Liver (tissue), 9 donors: ENCODE data around the gene KCNMA1. TPM values are rescaled to one million over a fixed set of nuclear protein-coding genes. Genes with fewer than 3 reads are reported as not detected.

Experiments
- DNase-seq: peaks from one replicate; pipeline ENCODE4 v3.0.0-alpha.2; 2017; ENCODE audit warnings: low spot score
- H3K27ac ChIP-seq, 2 donors: one replicate each; pipeline ENCODE4 v1.7.0; 2013; ENCODE audit warnings: inconsistent platforms in 2 of 2, low read length in 2 of 2, control low read depth in 1 of 2, low read depth in 1 of 2, mild to moderate bottlenecking in 1 of 2
- H3K27me3 ChIP-seq, 4 donors: one replicate each; pipeline versions ENCODE4 v1.6.1 to v1.7.0; 2013; ENCODE audit warnings: low read length in 3 of 4, inconsistent platforms in 1 of 4, mild to moderate bottlenecking in 1 of 4, moderate library complexity in 1 of 4; ENCODE audit not compliant: control insufficient read depth in 4 of 4, insufficient read depth in 4 of 4
- H3K36me3 ChIP-seq, 4 donors: one replicate each; pipeline versions ENCODE4 v1.6.1 to v1.7.0; 2013; ENCODE audit warnings: low read length in 3 of 4, mild to moderate bottlenecking in 3 of 4, low read depth in 1 of 4, moderate library complexity in 1 of 4; ENCODE audit not compliant: control insufficient read depth in 4 of 4, insufficient read depth in 3 of 4
- H3K4me1 ChIP-seq, 4 donors: one replicate each; pipeline versions ENCODE4 v1.6.1 to v1.7.0; 2013; ENCODE audit warnings: low read length in 3 of 4, mild to moderate bottlenecking in 3 of 4, moderate library complexity in 1 of 4; ENCODE audit not compliant: control insufficient read depth in 4 of 4, insufficient read depth in 4 of 4
- H3K4me3 ChIP-seq, 3 donors: one replicate each; pipeline versions ENCODE4 v1.6.1 to v1.7.0; 2013; ENCODE audit warnings: low read length in 3 of 3, control low read depth in 1 of 3, low read depth in 1 of 3, mild to moderate bottlenecking in 1 of 3
- H3K9ac ChIP-seq, 2 donors: one replicate each; pipeline ENCODE4 v1.7.0; 2013; ENCODE audit warnings: low read length in 2 of 2, mild to moderate bottlenecking in 2 of 2, moderate library complexity in 2 of 2, control low read depth in 1 of 2, low read depth in 1 of 2
- H3K9me3 ChIP-seq, 4 donors: one replicate each; pipeline versions ENCODE4 v1.6.1 to v1.7.0; 2013; ENCODE audit warnings: low read length in 3 of 4; ENCODE audit not compliant: control insufficient read depth in 4 of 4
- FOXA1 ChIP-seq: IDR thresholded peaks from 2 replicates; pipeline ENCODE4 v1.6.1; 2016; ENCODE audit warnings: antibody characterized with exemption
- GABPA ChIP-seq, 2 donors: IDR thresholded peaks in 1 of 2; conservative IDR thresholded peaks in 1 of 2; 2 replicates each; pipeline ENCODE4 v1.6.1; 2016; ENCODE audit warnings: antibody characterized with exemption in 2 of 2, mild to moderate bottlenecking in 1 of 2, moderate library complexity in 1 of 2
- HNF4A ChIP-seq, 2 donors: conservative IDR thresholded peaks; 2 replicates each; pipeline ENCODE4 v1.6.1; 2016; ENCODE audit warnings: antibody characterized with exemption in 2 of 2, mild to moderate bottlenecking in 2 of 2
- HNF4G ChIP-seq: IDR thresholded peaks from 2 replicates; pipeline ENCODE4 v1.6.1; 2016; ENCODE audit warnings: antibody characterized with exemption
- NR2F2 ChIP-seq: IDR thresholded peaks from 2 replicates; pipeline ENCODE4 v1.6.1; 2016; ENCODE audit warnings: antibody characterized with exemption
- RXRA ChIP-seq, 2 donors: IDR thresholded peaks; 2 replicates each; pipeline ENCODE4 v1.6.1; 2017 to 2018; ENCODE audit warnings: antibody characterized with exemption in 2 of 2, mild to moderate bottlenecking in 1 of 2
- SP1 ChIP-seq: IDR thresholded peaks from 2 replicates; pipeline ENCODE4 v1.6.1; 2018; ENCODE audit warnings: antibody characterized with exemption, mild to moderate bottlenecking
- TAF1 ChIP-seq: conservative IDR thresholded peaks from 2 replicates; pipeline ENCODE4 v1.6.1; 2016; ENCODE audit warnings: antibody characterized with exemption, mild to moderate bottlenecking
- YY1 ChIP-seq: IDR thresholded peaks from 2 replicates; pipeline ENCODE4 v1.6.1; 2016; ENCODE audit warnings: antibody characterized with exemption, mild to moderate bottlenecking
- WGBS: extraction: QIAGEN DNeasy Blood & Tissue Kit; methylation state at CpG from one replicate; pipeline ENCODE4 v1.1.7; 2013; 5-methylcytosine and 5-hydroxymethylcytosine counted together
- polyA plus RNA-seq, 2 donors: library from polyadenylated mRNA; stranded (reverse) in 1 of 2; unstranded in 1 of 2; fragments of 200-250 nt in 1 of 2; fragments of >200 nt in 1 of 2; fragmentation: Nextera tagmentation in 1 of 2; extraction: Ambion mirVana in 1 of 2; gene quantifications; one replicate each; pipeline versions ENCODE4 v1.2.1 to v1.2.3, GENCODE V29; 2013 to 2015
- total RNA-seq, 2 donors: library from RNA; depleted of rRNA; stranded (reverse); fragments of >200 nt; gene quantifications; one replicate each; pipeline ENCODE4 v1.2.3, GENCODE V29; 2014
- TF ChIP-seq, protein P1 (sequence below): IDR thresholded peaks from 2 replicates; pipeline ENCODE4 v1.6.1; 2016; ENCODE audit warnings: antibody characterized with exemption
- TF ChIP-seq, protein P2 (sequence below): IDR thresholded peaks from 2 replicates; pipeline ENCODE4 v1.6.1; 2016; ENCODE audit warnings: antibody characterized with exemption, mild to moderate bottlenecking
- donor health status: healthy.
- donor health status: healthy.
- donor health status: healthy.
- donor health status: healthy.
- donor health status: healthy.

The KCNMA1 gene
- total and polyA plus RNA-seq, 4 donors = 2.5 to 9.7 (median 4.7) TPM

GRCh38 chr10:77230194-77230593 is 407.4 kb downstream of the KCNMA1 start:
- Histone ChIP-seq H3K4me3 (no peak overlapping the region), H3K9ac (no peak overlapping the region), H3K27me3 (no peaks in the 10 kb centered on the region), H3K9me3 (no peaks in the 10 kb centered on the region), H3K4me1 (peaks cover 0 to 31% (median 22%) of the 10 kb centered on the region in 4 donors), H3K36me3 (no peaks in the 10 kb centered on the region), H3K27ac (no peak overlapping the region)
- 95% methylated on average over 5 of the region's 5 CpGs for WGBS
- TF ChIP-seq GABPA (IDR thresholded peaks at IDR 0.05 in 1 of 2, conservative IDR thresholded peaks at IDR 0.05 in 1 of 2) (no peak), YY1 (no peak), TAF1 (no peak), HNF4A (conservative IDR thresholded peaks at IDR 0.05) (no peak), RXRA (IDR thresholded peaks at IDR 0.05) (no peak)
- TF ChIP-seq, protein P1, sequence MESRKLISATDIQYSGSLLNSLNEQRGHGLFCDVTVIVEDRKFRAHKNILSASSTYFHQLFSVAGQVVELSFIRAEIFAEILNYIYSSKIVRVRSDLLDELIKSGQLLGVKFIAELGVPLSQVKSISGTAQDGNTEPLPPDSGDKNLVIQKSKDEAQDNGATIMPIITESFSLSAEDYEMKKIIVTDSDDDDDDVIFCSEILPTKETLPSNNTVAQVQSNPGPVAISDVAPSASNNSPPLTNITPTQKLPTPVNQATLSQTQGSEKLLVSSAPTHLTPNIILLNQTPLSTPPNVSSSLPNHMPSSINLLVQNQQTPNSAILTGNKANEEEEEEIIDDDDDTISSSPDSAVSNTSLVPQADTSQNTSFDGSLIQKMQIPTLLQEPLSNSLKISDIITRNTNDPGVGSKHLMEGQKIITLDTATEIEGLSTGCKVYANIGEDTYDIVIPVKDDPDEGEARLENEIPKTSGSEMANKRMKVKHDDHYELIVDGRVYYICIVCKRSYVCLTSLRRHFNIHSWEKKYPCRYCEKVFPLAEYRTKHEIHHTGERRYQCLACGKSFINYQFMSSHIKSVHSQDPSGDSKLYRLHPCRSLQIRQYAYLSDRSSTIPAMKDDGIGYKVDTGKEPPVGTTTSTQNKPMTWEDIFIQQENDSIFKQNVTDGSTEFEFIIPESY = no peak
- TF ChIP-seq, protein P2, sequence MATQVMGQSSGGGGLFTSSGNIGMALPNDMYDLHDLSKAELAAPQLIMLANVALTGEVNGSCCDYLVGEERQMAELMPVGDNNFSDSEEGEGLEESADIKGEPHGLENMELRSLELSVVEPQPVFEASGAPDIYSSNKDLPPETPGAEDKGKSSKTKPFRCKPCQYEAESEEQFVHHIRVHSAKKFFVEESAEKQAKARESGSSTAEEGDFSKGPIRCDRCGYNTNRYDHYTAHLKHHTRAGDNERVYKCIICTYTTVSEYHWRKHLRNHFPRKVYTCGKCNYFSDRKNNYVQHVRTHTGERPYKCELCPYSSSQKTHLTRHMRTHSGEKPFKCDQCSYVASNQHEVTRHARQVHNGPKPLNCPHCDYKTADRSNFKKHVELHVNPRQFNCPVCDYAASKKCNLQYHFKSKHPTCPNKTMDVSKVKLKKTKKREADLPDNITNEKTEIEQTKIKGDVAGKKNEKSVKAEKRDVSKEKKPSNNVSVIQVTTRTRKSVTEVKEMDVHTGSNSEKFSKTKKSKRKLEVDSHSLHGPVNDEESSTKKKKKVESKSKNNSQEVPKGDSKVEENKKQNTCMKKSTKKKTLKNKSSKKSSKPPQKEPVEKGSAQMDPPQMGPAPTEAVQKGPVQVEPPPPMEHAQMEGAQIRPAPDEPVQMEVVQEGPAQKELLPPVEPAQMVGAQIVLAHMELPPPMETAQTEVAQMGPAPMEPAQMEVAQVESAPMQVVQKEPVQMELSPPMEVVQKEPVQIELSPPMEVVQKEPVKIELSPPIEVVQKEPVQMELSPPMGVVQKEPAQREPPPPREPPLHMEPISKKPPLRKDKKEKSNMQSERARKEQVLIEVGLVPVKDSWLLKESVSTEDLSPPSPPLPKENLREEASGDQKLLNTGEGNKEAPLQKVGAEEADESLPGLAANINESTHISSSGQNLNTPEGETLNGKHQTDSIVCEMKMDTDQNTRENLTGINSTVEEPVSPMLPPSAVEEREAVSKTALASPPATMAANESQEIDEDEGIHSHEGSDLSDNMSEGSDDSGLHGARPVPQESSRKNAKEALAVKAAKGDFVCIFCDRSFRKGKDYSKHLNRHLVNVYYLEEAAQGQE = no peak
- no peak for DNase-seq

- no peak for DNase-seq
- 95% methylated on average over 3 of the region's 3 CpGs for WGBS
- H3K4me1 ChIP-seq = peaks cover 0 to 27% (median 22%) of the 10 kb centered on the region in 4 donors
Measured at GRCh38 chr10:77229704-77230103, 407.9 kb downstream of the KCNMA1 start.

More at GRCh38 chr10:77229704-77230103, 407.9 kb downstream of the KCNMA1 start:
- H3K9ac ChIP-seq = no peak overlapping the region
- TF ChIP-seq TAF1 (no peak), SP1 (no peak), HNF4G (no peak), FOXA1 (no peak), RXRA (IDR thresholded peaks at IDR 0.05) (no peak), NR2F2 (no peak), GABPA (IDR thresholded peaks at IDR 0.05 in 1 of 2, conservative IDR thresholded peaks at IDR 0.05 in 1 of 2) (no peak), HNF4A (conservative IDR thresholded peaks at IDR 0.05) (no peak), YY1 (no peak)
- TF ChIP-seq, protein P2 = no peak
- TF ChIP-seq, protein P1 = no peak
- no peak overlapping the region for H3K4me3 ChIP-seq
- no peak overlapping the region for H3K27ac ChIP-seq
- no peaks in the 10 kb centered on the region for H3K36me3 ChIP-seq
- H3K27me3 ChIP-seq = no peaks in the 10 kb centered on the region
- no peaks in the 10 kb centered on the region for H3K9me3 ChIP-seq
